Right renal cortex interstitium (tissue), 3 donors: ENCODE measurements around the gene IL24. TPM values are rescaled to one million over a fixed set of nuclear protein-coding genes. Genes with fewer than 3 reads are reported as not detected.

Experiments
- DNase-seq, 3 donors: peaks; one replicate each; pipeline ENCODE4 v3.0.0-alpha.2; 2013; ENCODE audit warnings: low read depth in 3 of 3, low spot score in 2 of 3
- polyA plus RNA-seq, 3 donors: library from polyadenylated mRNA; unstranded; fragments of 120-200 nt; gene quantifications; one replicate each; pipeline ENCODE4 v1.2.1, GENCODE V29; 2013; ENCODE audit not compliant: insufficient read length in 3 of 3

IL24 gene
- polyA plus RNA-seq, 3 donors = 0.18 to 0.35 (median 0.35) TPM

DNA sequence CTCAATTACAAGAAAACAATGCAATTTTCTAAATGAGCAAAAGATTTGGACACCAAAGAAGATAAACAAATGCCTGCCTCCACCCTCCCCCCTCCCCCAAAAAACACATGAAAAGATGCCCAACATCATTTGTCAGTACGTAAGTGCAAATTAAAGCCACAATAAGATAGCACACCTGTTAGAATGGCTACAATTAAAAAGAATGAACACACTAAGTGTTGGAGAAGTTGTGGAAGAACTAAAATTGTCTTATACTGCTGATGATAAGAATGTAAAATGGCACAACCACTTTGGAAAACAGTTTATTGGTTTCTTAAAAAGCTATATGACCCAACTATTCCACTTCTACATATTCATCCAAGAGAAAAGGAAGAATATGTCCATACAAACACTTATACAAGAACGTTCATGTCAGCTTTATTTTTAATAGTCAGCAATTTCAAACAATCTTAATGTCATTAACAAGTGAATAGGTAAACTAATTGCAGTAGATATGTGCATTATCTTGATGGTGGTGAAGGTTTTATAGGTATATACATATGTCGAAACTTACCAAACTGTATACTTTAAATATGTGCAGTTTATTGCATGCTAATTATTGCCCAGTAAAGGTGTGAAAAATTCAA lies 21.4 kb upstream of the IL24 start:
- DNase-seq = no peak

- DNase-seq = no peak
These were observed 18.8 kb upstream of the IL24 start for GRCh38 chr1:206878456-206878855.

- no peak for DNase-seq
These were observed 16.9 kb upstream of the IL24 start for GRCh38 chr1:206880314-206880713.

DNA sequence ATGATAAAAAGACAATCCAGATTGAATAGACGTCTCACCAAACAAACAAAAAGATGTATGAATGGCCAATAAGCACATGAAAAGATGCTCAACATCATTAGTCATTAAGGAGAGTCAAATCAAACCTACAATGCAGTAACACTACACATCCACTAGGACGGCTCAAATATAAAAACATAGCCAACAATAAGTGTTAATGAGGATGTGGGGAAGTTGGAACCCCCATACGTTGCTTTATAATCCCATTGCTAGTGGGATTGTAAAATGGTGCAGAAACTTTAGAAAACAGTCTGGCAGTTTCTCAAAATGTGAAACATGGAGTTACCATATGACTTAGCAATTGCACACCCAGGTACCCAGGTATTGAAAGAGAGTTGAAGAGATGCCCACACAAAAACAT lies 14.7 kb upstream of the IL24 start:
- no peak for DNase-seq

DNA sequence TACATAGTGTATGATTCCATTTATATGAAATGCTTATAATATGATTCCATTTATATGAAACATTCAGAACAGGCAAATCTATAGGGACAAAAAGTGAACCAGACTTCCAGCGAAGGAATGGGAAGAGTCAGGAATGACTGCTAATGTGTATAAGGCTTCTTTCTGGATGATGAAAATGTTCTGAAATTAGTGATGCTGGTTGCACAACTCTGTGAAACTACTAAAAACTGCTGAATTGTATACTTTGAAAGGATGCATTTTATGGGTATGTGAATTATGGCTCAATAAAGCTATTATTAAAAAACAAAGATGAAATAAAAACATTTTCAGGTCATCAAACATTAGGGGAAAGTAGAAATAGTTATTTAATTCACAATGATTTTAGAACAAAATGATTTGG lies 14.1 kb upstream of the IL24 start:
- DNase-seq = no peak

DNA sequence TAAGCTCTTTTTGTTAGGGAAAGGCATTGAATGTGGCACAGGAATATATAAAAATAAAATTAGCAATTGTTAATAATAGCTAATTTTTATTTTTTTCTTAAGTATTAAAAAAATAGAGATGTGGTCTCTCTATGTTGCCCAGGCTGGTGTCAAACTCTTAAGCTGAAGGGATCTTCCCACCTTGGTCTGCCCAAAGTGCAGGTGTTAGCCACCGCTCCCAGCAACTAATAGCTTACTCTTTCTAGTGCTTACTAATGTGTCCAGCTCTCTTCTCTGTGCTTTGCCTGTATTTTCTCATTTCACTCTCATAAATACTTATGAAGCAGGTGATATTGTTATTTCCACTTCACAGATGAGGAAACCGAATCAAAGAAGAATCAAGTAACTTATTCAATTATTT lies 13.4 kb upstream of the IL24 start:
- DNase-seq = no peak

DNA sequence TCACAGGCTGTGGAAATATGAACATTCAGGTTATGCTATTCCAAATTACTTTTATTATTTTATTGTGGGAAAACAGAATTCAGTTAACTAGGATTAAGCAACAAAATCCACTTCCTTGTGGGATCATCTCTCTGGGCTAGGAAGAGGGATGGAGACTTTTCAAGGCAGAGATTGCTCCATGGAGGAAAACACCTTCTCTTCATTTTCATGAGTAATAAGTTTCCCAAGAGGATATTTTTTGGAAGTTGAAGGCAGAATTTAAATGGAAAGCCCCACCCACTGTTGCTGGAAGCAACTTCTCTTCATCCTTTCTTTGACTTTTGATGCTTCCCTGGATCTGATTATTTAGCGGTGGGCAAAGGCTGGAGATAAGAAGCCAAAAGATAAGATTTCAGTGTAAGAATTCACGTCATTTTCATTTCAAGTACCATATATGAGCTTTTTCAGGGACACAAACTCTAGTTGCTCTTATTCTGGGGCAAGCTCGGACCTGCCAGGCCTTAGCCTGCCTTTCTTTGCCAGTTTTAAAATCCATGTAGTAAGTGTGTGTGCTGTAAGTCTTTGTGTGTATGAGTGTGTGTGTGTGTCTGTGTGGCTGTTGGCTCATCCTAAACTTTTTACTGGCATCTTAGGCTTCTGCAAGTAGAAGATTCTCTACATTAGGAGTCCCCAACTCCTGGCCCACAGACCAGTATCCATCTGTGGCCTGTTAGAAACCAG lies 11.7 kb upstream of the IL24 start:
- no peak for DNase-seq

DNA sequence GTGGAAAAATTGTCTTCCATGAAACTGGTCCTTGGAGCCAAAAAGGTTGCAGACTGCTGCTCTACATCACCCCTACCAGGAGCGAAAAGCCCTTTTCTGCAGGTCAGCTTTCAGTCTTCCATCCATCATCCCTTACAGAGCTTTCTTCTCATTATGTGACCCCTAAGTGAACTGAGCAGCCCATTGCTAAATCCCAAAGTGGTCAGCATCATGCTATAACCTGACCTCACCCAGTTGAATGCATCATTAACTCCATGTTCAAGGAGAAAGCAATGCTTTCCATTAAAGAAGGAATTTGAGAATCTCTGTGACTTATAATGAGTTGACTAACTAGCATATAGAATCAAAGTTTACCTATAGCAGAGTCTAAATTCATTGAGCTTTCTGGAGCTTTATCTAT lies 10.4 kb upstream of the IL24 start:
- DNase-seq = no peak

GRCh38 chr1:206887701-206888100 lies 9.5 kb upstream of the IL24 start:
- no peak for DNase-seq

GRCh38 chr1:206890125-206891060 lies 6.8 kb upstream of the IL24 start:
- no peak for DNase-seq

DNA sequence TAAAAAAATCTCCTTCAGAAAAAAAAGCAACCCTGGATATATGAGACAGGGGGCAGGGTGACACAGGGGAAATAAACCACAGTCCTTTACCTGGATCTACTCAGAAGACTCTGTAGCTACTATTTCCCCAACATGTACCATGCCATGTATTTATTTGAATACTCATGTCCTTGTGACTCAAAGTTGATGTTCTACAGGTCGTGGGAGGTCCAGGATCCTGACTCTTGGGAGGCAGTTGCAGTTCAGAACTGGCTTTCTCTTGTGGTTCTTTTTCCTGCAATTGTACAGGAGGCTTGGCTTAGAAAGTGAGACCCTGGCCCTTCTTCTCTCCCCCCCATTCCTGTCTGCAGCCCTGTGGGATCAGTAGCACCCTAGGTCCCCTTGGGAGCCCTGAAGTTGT lies 5.8 kb upstream of the IL24 start:
- no peak for DNase-seq

- no peak for DNase-seq
These were observed 4.8 kb upstream of the IL24 start for GRCh38 chr1:206892351-206892984.

DNA sequence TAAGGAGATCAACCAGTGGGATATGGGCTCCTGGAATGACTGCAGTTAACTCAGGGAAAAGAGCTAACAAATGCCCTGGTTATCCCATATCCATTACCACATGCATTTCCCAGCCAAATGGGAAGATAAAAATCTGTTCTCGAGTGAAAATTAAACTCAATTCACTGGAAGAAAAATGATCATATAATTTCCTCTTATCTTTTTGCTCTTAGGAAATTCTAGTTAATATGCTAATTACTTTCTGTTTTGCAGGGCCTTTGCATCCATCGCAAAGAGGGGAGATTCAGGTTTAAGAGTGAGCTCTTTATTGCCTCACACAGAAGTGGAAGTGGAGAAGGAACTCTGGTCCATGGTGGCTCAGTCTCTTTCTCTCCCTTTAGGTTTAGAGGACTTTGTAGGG lies 3.9 kb upstream of the IL24 start:
- no peak for DNase-seq

DNA sequence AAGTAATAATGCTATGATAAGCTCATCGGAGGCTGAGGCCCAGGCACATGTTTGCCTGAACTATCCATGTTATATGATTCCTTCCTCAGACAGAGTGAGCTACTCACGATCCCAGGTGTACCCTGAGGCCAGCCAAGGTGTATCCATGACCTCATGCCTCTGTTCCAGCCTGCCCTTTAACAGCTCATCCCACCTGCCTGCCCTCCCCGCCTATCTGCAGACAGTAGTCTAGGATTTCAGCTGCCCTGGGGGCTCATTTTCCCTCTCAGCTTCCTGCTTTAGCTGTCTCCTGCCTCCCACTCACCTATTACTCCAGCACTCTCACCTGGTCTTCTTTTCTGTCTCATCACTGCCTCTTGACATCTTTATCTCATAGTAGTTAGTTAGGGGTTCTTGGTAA lies 1.9 kb upstream of the IL24 start:
- no peak for DNase-seq

- no peak for DNase-seq
These were observed 1.4 kb upstream of the IL24 start for GRCh38 chr1:206895837-206896242.

- no peak for DNase-seq
These were observed 982 bp upstream of the IL24 start for GRCh38 chr1:206896261-206896660.

DNA sequence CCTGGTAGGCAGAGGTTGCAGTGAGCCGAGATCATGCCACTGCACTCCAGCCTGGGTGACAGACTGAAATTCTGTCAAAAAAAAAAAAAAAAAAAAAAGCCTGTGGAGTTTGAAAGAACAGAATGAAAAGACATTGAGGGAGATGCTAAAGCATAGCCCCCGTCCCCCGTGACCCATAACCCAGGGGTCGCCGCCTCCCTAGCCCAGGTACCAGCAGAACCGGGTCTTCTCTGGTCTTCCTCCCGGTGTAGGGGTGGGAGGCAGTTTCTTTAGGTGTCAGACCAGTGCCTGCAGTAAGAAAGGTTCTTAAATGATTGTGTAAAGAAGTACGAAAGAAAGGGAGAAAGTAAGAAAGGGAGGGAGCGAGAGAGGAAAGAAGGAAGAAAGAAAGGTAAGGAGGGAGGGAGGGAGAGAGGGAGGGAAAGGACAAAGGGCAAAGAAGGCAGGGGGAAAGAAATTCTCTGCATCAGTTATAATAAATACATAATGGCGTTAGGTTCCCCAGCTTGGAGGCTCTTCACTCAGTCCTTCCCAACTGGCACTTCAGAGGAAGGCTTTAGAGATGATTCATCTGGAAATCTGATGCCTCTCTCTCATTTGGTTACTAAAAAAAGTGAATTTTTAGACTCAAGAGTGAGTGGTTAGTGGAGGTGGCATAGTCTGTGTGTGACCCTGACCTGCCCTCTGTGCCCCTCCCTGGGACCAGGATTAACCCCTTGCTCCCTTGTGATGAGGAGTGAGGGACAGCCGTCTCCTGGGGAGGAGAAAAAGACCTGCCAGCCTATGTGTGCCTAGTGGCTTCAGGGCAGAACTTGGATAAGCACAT lies 1.1 kb downstream of the IL24 start:
- DNase-seq = no peak

- DNase-seq = no peak
These were observed 1.7 kb downstream of the IL24 start for GRCh38 chr1:206898915-206899431.

- no peak for DNase-seq
These were observed 2.5 kb downstream of the IL24 start for GRCh38 chr1:206899717-206900116.

DNA sequence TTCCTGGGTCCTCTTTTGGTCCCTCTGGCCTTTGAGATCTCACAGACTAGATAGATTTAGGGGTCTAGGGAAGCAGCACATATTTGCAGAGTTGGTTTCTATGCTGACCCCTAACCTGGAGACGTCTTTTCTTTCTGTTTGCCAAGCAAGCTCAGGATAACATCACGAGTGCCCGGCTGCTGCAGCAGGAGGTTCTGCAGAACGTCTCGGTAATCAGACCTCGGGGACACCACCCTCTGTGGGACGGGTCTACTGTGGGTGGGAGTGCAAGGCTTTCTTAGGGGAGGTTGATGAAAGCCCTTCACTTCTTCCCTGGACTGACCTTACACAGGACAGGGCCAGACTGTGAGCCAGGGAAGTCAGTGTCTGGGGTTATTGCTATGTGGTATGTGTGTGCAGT lies 2.9 kb downstream of the IL24 start:
- DNase-seq = no peak
